GM23248 (cell line): ENCODE measurements around the gene KLHL22.

Experiments used
- EZH2 ChIP-seq: fragments of 200-600 bp; sonication (generic); IDR thresholded peaks from 2 replicates; pipeline ENCODE4 v1.6.1; 2018; ENCODE audit warnings: antibody characterized with exemption, mild to moderate bottlenecking; ENCODE audit not compliant: insufficient read depth, poor library complexity, severe bottlenecking
- EZH2phosphoT487 ChIP-seq: fragments of 200-600 bp; sonication (generic); IDR thresholded peaks from 2 replicates; pipeline ENCODE4 v1.6.1; 2018; ENCODE audit warnings: antibody characterized with exemption, moderate library complexity, mild to moderate bottlenecking, low read depth; ENCODE audit not compliant: insufficient read depth

DNA sequence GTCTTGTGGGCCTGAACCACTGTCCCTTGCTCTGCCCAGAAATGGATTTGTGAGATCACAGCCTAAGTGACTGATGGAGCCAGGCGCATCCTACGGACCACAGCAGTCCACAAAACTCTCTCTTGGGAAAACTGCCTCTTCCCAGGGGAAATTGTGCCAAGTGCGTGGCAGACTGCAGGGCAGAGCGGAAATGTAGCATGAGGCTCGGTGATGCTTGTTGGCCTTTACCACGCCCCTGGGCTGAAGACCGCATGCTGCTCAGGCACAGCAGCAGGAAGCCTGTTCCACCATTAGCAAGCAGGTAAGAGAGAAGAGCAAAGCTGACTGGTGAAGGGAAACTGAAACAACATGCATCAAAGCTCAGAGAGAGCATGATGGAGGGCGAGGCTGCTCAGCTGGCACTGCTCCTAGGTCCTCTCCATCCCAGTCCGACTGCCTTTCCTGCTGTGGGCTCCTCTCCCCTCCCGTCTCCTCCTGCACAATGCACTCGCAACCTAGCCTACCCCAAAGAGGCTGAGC is 31.4 kb downstream of the KLHL22 start:
- TF ChIP-seq EZH2phosphoT487 (no peak), EZH2 (no peak)
